Activated T-cell treated with anti-CD3 and anti-CD28 coated beads, Interleukin-2, amount 50 U/mL, for 72 hours (primary cell): ENCODE results near the gene SLC8A1. TPM values are rescaled to one million over a fixed set of nuclear protein-coding genes. Genes with fewer than 3 reads are reported as not detected.

Experiments
- ATAC-seq, 2 donors: fragments of 150-1000 bp; cut with Tn5 transposase; replicated peaks in 1 of 2; 2 replicates each; pipeline ENCODE4 v1.10.0; 2021; ENCODE audit warnings: moderate library complexity in 2 of 2, mild to moderate bottlenecking in 1 of 2
- DNase-seq, 2 donors: peaks; one replicate each; pipeline ENCODE4 v3.0.0; 2021 to 2022; ENCODE audit warnings: mixed read lengths in 1 of 2
- H3K27ac Mint-ChIP-seq: one replicate; pipeline ENCODE4 v1.8.0; 2022; ENCODE audit warnings: mild to moderate bottlenecking, moderate library complexity, mixed read lengths
- H3K27me3 Mint-ChIP-seq: one replicate; pipeline ENCODE4 v1.8.0; 2022; ENCODE audit warnings: low read depth, mixed read lengths
- H3K36me3 Mint-ChIP-seq, 2 donors: one replicate each; pipeline ENCODE4 v1.8.0; 2022; ENCODE audit warnings: mixed read lengths in 2 of 2, mild to moderate bottlenecking in 1 of 2; ENCODE audit not compliant: insufficient read depth in 2 of 2
- H3K4me1 Mint-ChIP-seq: one replicate; pipeline ENCODE4 v1.8.0; 2022; ENCODE audit warnings: low read depth, mixed read lengths
- H3K4me3 Mint-ChIP-seq, 2 donors: one replicate each; pipeline ENCODE4 v1.8.0; 2022; ENCODE audit warnings: mild to moderate bottlenecking in 2 of 2, mixed read lengths in 2 of 2, moderate library complexity in 2 of 2
- H3K9me3 Mint-ChIP-seq, 2 donors: one replicate each; pipeline ENCODE4 v1.8.0; 2022; ENCODE audit warnings: mixed read lengths in 2 of 2
- total RNA-seq, 2 donors: library from RNA; stranded (reverse); gene quantifications; one replicate each; pipeline ENCODE4 v1.2.3, GENCODE V29; 2022

Gene SLC8A1
- total RNA-seq, 2 donors from 2014 or later, result 0.58 to 1.9 TPM

GRCh38 chr2:40476436-40476835 is 24.5 kb upstream of the SLC8A1 start:
- H3K9me3 Mint-ChIP-seq, result peaks cover 0 to 2% of the 10 kb centered on the region in 2 donors
- H3K4me1 Mint-ChIP-seq, result no peaks in the 10 kb centered on the region
- H3K4me3 Mint-ChIP-seq, result no peak overlapping the region
- no peak for DNase-seq
- H3K27ac Mint-ChIP-seq, result no peak overlapping the region
- no peak for ATAC-seq
- no peaks in the 10 kb centered on the region for H3K36me3 Mint-ChIP-seq
- no peaks in the 10 kb centered on the region for H3K27me3 Mint-ChIP-seq

- Mint-ChIP-seq H3K27ac (no peak overlapping the region), H3K36me3 (no peaks in the 10 kb centered on the region), H3K4me1 (no peaks in the 10 kb centered on the region), H3K9me3 (peaks cover 0 to 2% of the 10 kb centered on the region in 2 donors), H3K4me3 (no peak overlapping the region), H3K27me3 (no peaks in the 10 kb centered on the region)
- ATAC-seq, result no peak
- no peak for DNase-seq
These were observed 22.4 kb upstream of the SLC8A1 start for GRCh38 chr2:40474306-40474705.

- H3K27me3 Mint-ChIP-seq, result no peaks in the 10 kb centered on the region
- H3K27ac Mint-ChIP-seq, result no peak overlapping the region
- H3K36me3 Mint-ChIP-seq, result no peaks in the 10 kb centered on the region
- H3K4me3 Mint-ChIP-seq, result no peak overlapping the region
- ATAC-seq (no peak), DNase-seq (no peak)
- no peaks in the 10 kb centered on the region for H3K4me1 Mint-ChIP-seq
- peaks cover 0 to 2% of the 10 kb centered on the region in 2 donors for H3K9me3 Mint-ChIP-seq
These were observed 20.0 kb upstream of the SLC8A1 start for GRCh38 chr2:40471866-40472265.

GRCh38 chr2:40470822-40471813 is 19.2 kb upstream of the SLC8A1 start:
- Mint-ChIP-seq H3K4me3 (no peak overlapping the region), H3K4me1 (no peaks in the 10 kb centered on the region), H3K27me3 (peaks cover 5% of the 10 kb centered on the region), H3K9me3 (no peaks in the 10 kb centered on the region), H3K27ac (no peak overlapping the region), H3K36me3 (no peaks in the 10 kb centered on the region)
- ATAC-seq (no peak), DNase-seq (no peak)

- Mint-ChIP-seq H3K27ac (no peak overlapping the region), H3K36me3 (no peaks in the 10 kb centered on the region), H3K9me3 (no peaks in the 10 kb centered on the region), H3K4me1 (no peaks in the 10 kb centered on the region), H3K4me3 (no peak overlapping the region), H3K27me3 (peaks cover 5% of the 10 kb centered on the region)
- DNase-seq (no peak), ATAC-seq (no peak)
These were observed 15.2 kb upstream of the SLC8A1 start for GRCh38 chr2:40466935-40467572.

GRCh38 chr2:40466332-40466906 is 14.5 kb upstream of the SLC8A1 start:
- Mint-ChIP-seq H3K9me3 (no peaks in the 10 kb centered on the region), H3K27me3 (peaks cover 5% of the 10 kb centered on the region), H3K36me3 (no peaks in the 10 kb centered on the region), H3K4me3 (no peak overlapping the region), H3K4me1 (no peaks in the 10 kb centered on the region), H3K27ac (no peak overlapping the region)
- ATAC-seq (no peak), DNase-seq (no peak)

GRCh38 chr2:40463112-40463511 is 11.2 kb upstream of the SLC8A1 start:
- ATAC-seq (no peak), DNase-seq (no peak)
- Mint-ChIP-seq H3K4me3 (no peak overlapping the region), H3K36me3 (no peaks in the 10 kb centered on the region), H3K27me3 (peaks cover 5% of the 10 kb centered on the region), H3K9me3 (no peaks in the 10 kb centered on the region), H3K4me1 (no peaks in the 10 kb centered on the region), H3K27ac (no peak overlapping the region)

GRCh38 chr2:40458271-40458794 is 6.4 kb upstream of the SLC8A1 start:
- H3K27ac Mint-ChIP-seq, result no peak overlapping the region
- H3K4me1 Mint-ChIP-seq, result no peaks in the 10 kb centered on the region
- H3K27me3 Mint-ChIP-seq, result peaks cover 16% of the 10 kb centered on the region
- no peaks in the 10 kb centered on the region for H3K36me3 Mint-ChIP-seq
- peaks cover 0 to 3% of the 10 kb centered on the region in 2 donors for H3K9me3 Mint-ChIP-seq
- no peak for DNase-seq
- no peak for ATAC-seq
- no peak overlapping the region for H3K4me3 Mint-ChIP-seq

GRCh38 chr2:40457837-40458236 is 5.9 kb upstream of the SLC8A1 start:
- no peak for ATAC-seq
- Mint-ChIP-seq H3K9me3 (peaks cover 0 to 3% of the 10 kb centered on the region in 2 donors), H3K4me1 (no peaks in the 10 kb centered on the region), H3K27ac (no peak overlapping the region), H3K4me3 (no peak overlapping the region), H3K27me3 (peaks cover 21% of the 10 kb centered on the region), H3K36me3 (no peaks in the 10 kb centered on the region)
- no peak for DNase-seq

- ATAC-seq, result no peak
- DNase-seq, result no peak
- H3K27ac Mint-ChIP-seq, result no peak overlapping the region
- H3K9me3 Mint-ChIP-seq, result peaks cover 0 to 3% of the 10 kb centered on the region in 2 donors
- peaks cover 2% of the 10 kb centered on the region in 2 donors for H3K36me3 Mint-ChIP-seq
- H3K4me1 Mint-ChIP-seq, result peaks cover 4% of the 10 kb centered on the region
- no peak overlapping the region for H3K4me3 Mint-ChIP-seq
- H3K27me3 Mint-ChIP-seq, result peaks cover 25% of the 10 kb centered on the region
These were observed 5.5 kb upstream of the SLC8A1 start for GRCh38 chr2:40457366-40457765.

GRCh38 chr2:40456926-40457325 is 5.0 kb upstream of the SLC8A1 start:
- peaks cover 30% of the 10 kb centered on the region for H3K27me3 Mint-ChIP-seq
- no peak overlapping the region for H3K4me3 Mint-ChIP-seq
- H3K36me3 Mint-ChIP-seq, result peaks cover 2 to 4% of the 10 kb centered on the region in 2 donors
- no peak overlapping the region for H3K27ac Mint-ChIP-seq
- no peak for ATAC-seq
- peaks cover 0 to 3% of the 10 kb centered on the region in 2 donors for H3K9me3 Mint-ChIP-seq
- H3K4me1 Mint-ChIP-seq, result peaks cover 6% of the 10 kb centered on the region
- DNase-seq, result no peak

GRCh38 chr2:40455661-40456060 is 3.8 kb upstream of the SLC8A1 start:
- H3K9me3 Mint-ChIP-seq, result peaks cover 0 to 3% of the 10 kb centered on the region in 2 donors
- H3K27ac Mint-ChIP-seq, result no peak overlapping the region
- ATAC-seq (no peak), DNase-seq (no peak)
- peaks cover 43% of the 10 kb centered on the region for H3K27me3 Mint-ChIP-seq
- no peak overlapping the region for H3K4me3 Mint-ChIP-seq
- H3K4me1 Mint-ChIP-seq, result peaks cover 18% of the 10 kb centered on the region
- peaks cover 4 to 6% of the 10 kb centered on the region in 2 donors for H3K36me3 Mint-ChIP-seq

GRCh38 chr2:40454321-40454720 is 2.4 kb upstream of the SLC8A1 start:
- Mint-ChIP-seq H3K4me3 (no peak overlapping the region), H3K27me3 (peaks cover 52% of the 10 kb centered on the region), H3K27ac (no peak overlapping the region), H3K9me3 (peaks cover 0 to 3% of the 10 kb centered on the region in 2 donors), H3K4me1 (peaks cover 27% of the 10 kb centered on the region), H3K36me3 (peaks cover 4 to 6% of the 10 kb centered on the region in 2 donors)
- no peak for ATAC-seq
- no peak for DNase-seq
